GM13977 (cell line): ENCODE data around the gene FANCC.

Experiments
- DNase-seq: peaks from one replicate; pipeline ENCODE4 v3.0.0; 2012; ENCODE audit warnings: low spot score
- CTCF ChIP-seq: IDR thresholded peaks from 2 replicates; pipeline ENCODE4 v1.5.1; 2012; ENCODE audit warnings: mild to moderate bottlenecking, control low read depth; ENCODE audit not compliant: insufficient read depth; ENCODE audit errors: extremely low read depth, missing control alignments
- in situ Hi-C: fragments of 300-500 bp; cut with MboI; formaldehyde crosslinking; loops from one replicate; pipeline ENCODE4 v1.12.0; 2022; ENCODE audit warnings: low sequenced_read_pairs, low pct_unique_long_range_greater_than_20kb, mixed read lengths, inconsistent platforms; ENCODE audit not compliant: unreplicated experiment

Gene FANCC

GRCh38 chr9:95095641-95096355, 221.7 kb downstream of the FANCC start:
- TF ChIP-seq CTCF, result no peak
- in situ Hi-C loops, result no loop called here
- no peak for DNase-seq

- in situ Hi-C loops, result no loop called here
- no peak for DNase-seq
- TF ChIP-seq CTCF, result no peak
Observed at GRCh38 chr9:95094002-95094401, 223.5 kb downstream of the FANCC start.

GRCh38 chr9:95093586-95093985, 223.9 kb downstream of the FANCC start:
- no peak for DNase-seq
- no peak for TF ChIP-seq CTCF
- in situ Hi-C loops, result no loop called here

GRCh38 chr9:95092262-95093072, 225.0 kb downstream of the FANCC start:
- no peak for DNase-seq
- in situ Hi-C loops, result no loop called here
- no peak for TF ChIP-seq CTCF

GRCh38 chr9:95091601-95092261, 225.8 kb downstream of the FANCC start:
- no peak for TF ChIP-seq CTCF
- no peak for DNase-seq
- in situ Hi-C loops, result no loop called here

- in situ Hi-C loops, result no loop called here
- no peak for TF ChIP-seq CTCF
Observed at GRCh38 chr9:95090871-95091577, 226.5 kb downstream of the FANCC start.

More at GRCh38 chr9:95090871-95091577, 226.5 kb downstream of the FANCC start:
- no peak for DNase-seq
